ENCODE data around the gene ANKIB1. TPM values are rescaled to one million over a fixed set of nuclear protein-coding genes. Genes with fewer than 3 reads are reported as not detected.

The ANKIB1 gene
- total RNA-seq, 2 experiments from 2014 or later = 25.3 to 42.3 TPM

- TF ChIP-seq, protein P1, sequence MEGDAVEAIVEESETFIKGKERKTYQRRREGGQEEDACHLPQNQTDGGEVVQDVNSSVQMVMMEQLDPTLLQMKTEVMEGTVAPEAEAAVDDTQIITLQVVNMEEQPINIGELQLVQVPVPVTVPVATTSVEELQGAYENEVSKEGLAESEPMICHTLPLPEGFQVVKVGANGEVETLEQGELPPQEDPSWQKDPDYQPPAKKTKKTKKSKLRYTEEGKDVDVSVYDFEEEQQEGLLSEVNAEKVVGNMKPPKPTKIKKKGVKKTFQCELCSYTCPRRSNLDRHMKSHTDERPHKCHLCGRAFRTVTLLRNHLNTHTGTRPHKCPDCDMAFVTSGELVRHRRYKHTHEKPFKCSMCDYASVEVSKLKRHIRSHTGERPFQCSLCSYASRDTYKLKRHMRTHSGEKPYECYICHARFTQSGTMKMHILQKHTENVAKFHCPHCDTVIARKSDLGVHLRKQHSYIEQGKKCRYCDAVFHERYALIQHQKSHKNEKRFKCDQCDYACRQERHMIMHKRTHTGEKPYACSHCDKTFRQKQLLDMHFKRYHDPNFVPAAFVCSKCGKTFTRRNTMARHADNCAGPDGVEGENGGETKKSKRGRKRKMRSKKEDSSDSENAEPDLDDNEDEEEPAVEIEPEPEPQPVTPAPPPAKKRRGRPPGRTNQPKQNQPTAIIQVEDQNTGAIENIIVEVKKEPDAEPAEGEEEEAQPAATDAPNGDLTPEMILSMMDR (conservative IDR thresholded peaks at IDR 0.05; ENCODE audit: low read length) = no peak
- TF ChIP-seq EZH2phosphoT487 (IDR thresholded peaks at IDR 0.05; ENCODE audit: borderline replicate concordance, low read depth, low read length) = no peak
- Histone ChIP-seq H3K27ac (ENCODE audit: low read depth, low read length, poor library complexity, severe bottlenecking) (no peak overlapping the region), H2AFZ (ENCODE audit: low read length) (no peak overlapping the region), H3K4me3 (ENCODE audit: low read depth, low read length, poor library complexity, severe bottlenecking) (no peak overlapping the region), H4K20me1 (ENCODE audit: insufficient read depth, low read length) (no peaks in the 10 kb centered on the region), H3K79me2 (ENCODE audit: insufficient read depth, low read depth, low read length) (no peaks in the 10 kb centered on the region), H3K9me2 (ENCODE audit: insufficient read depth, low read length) (no peaks in the 10 kb centered on the region), H3K4me2 (ENCODE audit: low read length) (no peak overlapping the region), H3K36me3 (ENCODE audit: insufficient read depth, low read length) (no peaks in the 10 kb centered on the region), H3K4me1 (ENCODE audit: insufficient read depth, low read length, poor library complexity, severe bottlenecking) (no peaks in the 10 kb centered on the region), H3K9me3 (ENCODE audit: low read length) (no peaks in the 10 kb centered on the region)
- intact Hi-C loops (cut with micrococcal nuclease; ENCODE audit: unreplicated experiment) = no loop called here
- no TSS peak for BruUV-seq (replicated peaks)
- ChIA-PET CTCF (ENCODE audit: unreplicated experiment) (no interaction called here), POLR2A (interaction anchor here (1.1 to 1.3 kb wide), 2 partner anchors 10 to 11 kb away, joined by 3 to 8 read pairs; no protein-coding TSS in a partner anchor)
- DNase-seq (ENCODE audit: low spot score) = no peak
Observed at GRCh38 chr7:92413550-92413949, 167.8 kb downstream of the ANKIB1 start.

DNA sequence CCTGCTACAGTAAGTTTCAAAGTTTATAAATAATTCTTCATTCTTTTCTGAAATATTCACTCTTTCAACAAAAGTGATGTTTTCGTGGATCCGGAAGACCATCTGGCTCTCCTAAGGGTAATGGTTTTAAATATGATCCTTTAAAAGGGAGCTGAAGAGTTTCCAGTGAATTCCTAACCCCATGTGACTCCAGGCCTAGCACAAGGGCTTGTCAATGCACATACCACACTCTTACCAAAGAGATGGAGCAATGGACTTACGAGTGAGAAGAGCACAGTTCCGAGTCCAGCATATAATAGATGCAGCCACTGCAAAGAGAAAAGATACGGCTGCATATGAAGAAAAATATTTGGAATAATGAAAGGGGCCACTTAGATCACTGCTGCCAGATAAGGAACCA lies 169.5 kb downstream of the ANKIB1 start:
- no peaks in the 10 kb centered on the region for H4K20me1 ChIP-seq (ENCODE audit: insufficient read depth, low read length)
- H3K9me3 ChIP-seq (ENCODE audit: low read length) = no peaks in the 10 kb centered on the region
- H3K9me2 ChIP-seq (ENCODE audit: insufficient read depth, low read length) = no peaks in the 10 kb centered on the region
- no peak overlapping the region for H3K4me3 ChIP-seq (ENCODE audit: low read depth, low read length, poor library complexity, severe bottlenecking)
- no peak overlapping the region for H2AFZ ChIP-seq (ENCODE audit: low read length)
- TF ChIP-seq EZH2phosphoT487 (IDR thresholded peaks at IDR 0.05; ENCODE audit: borderline replicate concordance, low read depth, low read length) = no peak
- TF ChIP-seq, protein P1 (conservative IDR thresholded peaks at IDR 0.05; ENCODE audit: low read length) = no peak
- BruUV-seq (replicated peaks) = no TSS peak
- no peaks in the 10 kb centered on the region for H3K79me2 ChIP-seq (ENCODE audit: insufficient read depth, low read depth, low read length)
- no peak for DNase-seq (ENCODE audit: low spot score)
- ChIA-PET CTCF (ENCODE audit: unreplicated experiment) (no interaction called here), POLR2A (interaction anchor here (0.6 to 1.5 kb wide), 3 partner anchors 14 to 487 kb away, joined by 3 to 6 read pairs (median 5); no protein-coding TSS in a partner anchor)
- intact Hi-C loops (cut with micrococcal nuclease; ENCODE audit: unreplicated experiment) = no loop called here
- no peak overlapping the region for H3K4me2 ChIP-seq (ENCODE audit: low read length)
- H3K27ac ChIP-seq (ENCODE audit: low read depth, low read length, poor library complexity, severe bottlenecking) = no peak overlapping the region
- no peaks in the 10 kb centered on the region for H3K36me3 ChIP-seq (ENCODE audit: insufficient read depth, low read length)
- H3K4me1 ChIP-seq (ENCODE audit: insufficient read depth, low read length, poor library complexity, severe bottlenecking) = no peaks in the 10 kb centered on the region

GRCh38 chr7:92417913-92418312 lies 172.1 kb downstream of the ANKIB1 start:
- BruUV-seq (replicated peaks) = no TSS peak
- H3K9me3 ChIP-seq (ENCODE audit: low read length) = no peaks in the 10 kb centered on the region
- DNase-seq (ENCODE audit: low spot score) = no peak
- H3K9me2 ChIP-seq (ENCODE audit: insufficient read depth, low read length) = no peaks in the 10 kb centered on the region
- no peaks in the 10 kb centered on the region for H4K20me1 ChIP-seq (ENCODE audit: insufficient read depth, low read length)
- TF ChIP-seq, protein P1 (conservative IDR thresholded peaks at IDR 0.05; ENCODE audit: low read length) = peak; percentile 24; the same call in 1 of the 2 replicates
- no peak for TF ChIP-seq EZH2phosphoT487 (IDR thresholded peaks at IDR 0.05; ENCODE audit: borderline replicate concordance, low read depth, low read length)
- H3K36me3 ChIP-seq (ENCODE audit: insufficient read depth, low read length) = no peaks in the 10 kb centered on the region
- no peaks in the 10 kb centered on the region for H3K4me1 ChIP-seq (ENCODE audit: insufficient read depth, low read length, poor library complexity, severe bottlenecking)
- H2AFZ ChIP-seq (ENCODE audit: low read length) = no peak overlapping the region
- ChIA-PET CTCF (ENCODE audit: unreplicated experiment) (no interaction called here), POLR2A (interaction anchor here (1.0 to 1.3 kb wide), 3 partner anchors 11 to 155 kb away, joined by 3 to 9 read pairs (median 4); no protein-coding TSS in a partner anchor)
- no peaks in the 10 kb centered on the region for H3K79me2 ChIP-seq (ENCODE audit: insufficient read depth, low read depth, low read length)
- no peak overlapping the region for H3K27ac ChIP-seq (ENCODE audit: low read depth, low read length, poor library complexity, severe bottlenecking)
- H3K4me2 ChIP-seq (ENCODE audit: low read length) = no peak overlapping the region
- no peak overlapping the region for H3K4me3 ChIP-seq (ENCODE audit: low read depth, low read length, poor library complexity, severe bottlenecking)
- intact Hi-C loops (cut with micrococcal nuclease; ENCODE audit: unreplicated experiment) = no loop called here

Measured in OCI-LY7 (cell line).